HK-2 (cell line): ENCODE measurements around the gene RABGAP1L.

ENCODE experiments used
- DNase-seq: peaks from one replicate; pipeline ENCODE4 v3.0.0-alpha.2; 2018; ENCODE audit not compliant: unreplicated experiment

RABGAP1L gene

DNA sequence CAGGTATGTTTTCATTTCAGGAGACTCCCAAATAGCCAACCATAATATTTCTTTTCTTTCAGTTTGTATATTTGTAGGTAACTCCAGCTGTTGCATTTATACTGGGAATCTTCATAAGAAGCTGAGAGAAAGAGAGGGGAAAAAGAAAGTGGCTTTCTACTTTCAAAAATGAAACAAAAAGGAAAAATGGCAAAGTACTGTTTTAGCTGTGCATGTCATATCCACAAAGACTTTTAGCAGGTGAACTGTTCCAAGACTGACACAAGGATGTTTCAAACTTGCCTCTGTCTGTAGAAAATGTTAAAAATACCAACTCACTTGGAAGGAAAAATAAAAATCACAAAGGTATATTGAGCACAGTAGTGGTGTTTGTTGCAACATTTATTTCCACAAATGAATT is 798.5 kb downstream of the RABGAP1L start:
- DNase-seq = no peak

DNA sequence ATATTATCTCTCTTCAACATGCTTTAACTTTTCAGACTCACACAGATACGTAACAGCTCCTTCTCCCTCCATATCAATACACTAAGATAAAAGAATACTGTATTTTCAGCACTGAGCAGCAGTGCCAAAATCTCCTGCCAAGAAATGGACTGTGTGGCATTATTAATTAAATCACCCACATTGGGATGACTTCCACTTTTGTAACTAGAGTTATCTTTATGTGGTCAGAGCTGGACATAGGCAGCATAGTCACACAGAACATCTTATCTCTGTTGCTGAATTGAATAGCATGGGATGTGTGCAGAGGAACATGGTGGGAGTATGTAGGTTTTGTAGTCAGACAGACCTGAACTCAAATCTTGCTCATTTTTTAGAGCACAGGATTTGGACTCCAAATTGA is 799.1 kb downstream of the RABGAP1L start:
- DNase-seq = no peak

GRCh38 chr1:174960362-174960761 is 801.0 kb downstream of the RABGAP1L start:
- no peak for DNase-seq

DNA sequence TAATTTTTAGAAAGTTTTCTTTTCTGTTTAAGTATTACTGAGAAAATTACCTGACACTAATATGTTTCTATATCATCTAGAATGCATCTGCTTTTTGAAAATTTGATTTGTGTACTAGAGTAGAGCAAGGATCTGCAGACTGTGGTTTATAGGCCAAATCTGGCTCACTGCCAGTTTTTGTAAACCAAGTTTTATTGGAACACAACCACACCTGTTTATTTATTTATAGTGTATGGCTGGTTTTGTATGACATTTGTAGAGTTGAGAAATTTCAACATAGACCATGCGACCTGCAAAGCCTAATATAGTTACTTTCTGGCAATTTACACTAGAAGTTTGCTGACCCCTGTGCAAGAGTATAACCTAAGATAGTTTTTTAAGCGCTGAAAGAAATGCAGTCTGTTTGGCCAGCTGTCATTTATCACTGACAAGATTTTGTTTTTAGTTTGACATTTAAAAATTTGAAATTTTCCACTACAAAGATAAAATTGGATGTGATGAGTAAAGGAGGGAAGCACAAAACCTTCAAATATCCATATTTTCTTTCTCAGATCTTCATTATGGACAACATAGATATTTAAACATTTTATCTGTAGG is 804.3 kb downstream of the RABGAP1L start:
- no peak for DNase-seq

- DNase-seq = no peak
These were observed 805.1 kb downstream of the RABGAP1L start for GRCh38 chr1:174964261-174964971.

DNA sequence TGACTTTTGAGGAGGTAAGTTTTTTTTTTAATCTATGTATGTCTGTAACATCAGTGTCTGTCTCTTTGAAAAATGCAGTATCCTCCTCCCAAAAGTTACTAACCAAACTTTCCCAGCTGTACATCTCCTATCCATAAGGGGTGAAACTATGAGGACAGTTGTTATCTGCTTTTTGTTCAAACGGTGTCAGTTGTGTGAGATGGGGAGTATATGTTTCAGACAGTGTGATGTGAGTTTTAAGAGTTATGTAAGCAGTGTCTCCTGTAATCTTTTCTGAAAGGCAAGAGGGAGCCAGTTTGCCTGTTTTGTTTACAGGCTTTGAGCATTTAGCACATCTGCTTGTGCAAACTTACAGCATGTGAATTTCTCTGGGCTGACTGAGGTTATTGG is 805.6 kb downstream of the RABGAP1L start:
- DNase-seq = no peak

DNA sequence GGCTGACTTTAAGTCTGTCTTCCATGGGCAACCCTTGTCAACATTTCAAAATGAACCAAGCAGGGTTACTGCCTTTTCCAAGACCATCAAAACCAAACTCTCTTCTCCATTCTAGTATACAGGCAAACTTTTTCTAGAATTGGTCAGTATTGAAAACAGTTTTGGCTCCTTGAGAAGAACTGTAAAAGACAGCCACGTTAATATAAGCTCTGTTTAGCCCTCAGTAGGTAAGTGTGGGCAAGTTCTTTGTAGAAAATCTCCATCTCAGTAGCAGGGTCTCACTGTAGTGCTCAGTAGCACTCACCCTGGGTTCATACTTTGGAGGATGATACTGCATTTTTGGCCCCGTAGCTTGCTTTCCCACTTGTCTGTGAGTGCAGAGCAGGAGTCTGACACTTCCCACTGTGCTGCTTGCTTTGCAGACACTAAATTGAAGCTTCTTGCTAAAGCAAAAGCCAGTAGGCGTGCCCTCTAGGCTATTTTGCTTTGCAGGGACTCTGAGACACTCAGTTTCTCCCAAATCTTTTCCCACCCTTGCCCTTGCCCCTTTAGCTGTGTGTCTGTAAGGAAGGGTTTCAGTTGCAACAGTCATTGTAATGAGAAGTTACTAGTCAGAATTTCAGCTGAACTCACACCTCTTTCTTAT is 806.2 kb downstream of the RABGAP1L start:
- no peak for DNase-seq

GRCh38 chr1:174966008-174966572 is 806.8 kb downstream of the RABGAP1L start:
- no peak for DNase-seq

DNA sequence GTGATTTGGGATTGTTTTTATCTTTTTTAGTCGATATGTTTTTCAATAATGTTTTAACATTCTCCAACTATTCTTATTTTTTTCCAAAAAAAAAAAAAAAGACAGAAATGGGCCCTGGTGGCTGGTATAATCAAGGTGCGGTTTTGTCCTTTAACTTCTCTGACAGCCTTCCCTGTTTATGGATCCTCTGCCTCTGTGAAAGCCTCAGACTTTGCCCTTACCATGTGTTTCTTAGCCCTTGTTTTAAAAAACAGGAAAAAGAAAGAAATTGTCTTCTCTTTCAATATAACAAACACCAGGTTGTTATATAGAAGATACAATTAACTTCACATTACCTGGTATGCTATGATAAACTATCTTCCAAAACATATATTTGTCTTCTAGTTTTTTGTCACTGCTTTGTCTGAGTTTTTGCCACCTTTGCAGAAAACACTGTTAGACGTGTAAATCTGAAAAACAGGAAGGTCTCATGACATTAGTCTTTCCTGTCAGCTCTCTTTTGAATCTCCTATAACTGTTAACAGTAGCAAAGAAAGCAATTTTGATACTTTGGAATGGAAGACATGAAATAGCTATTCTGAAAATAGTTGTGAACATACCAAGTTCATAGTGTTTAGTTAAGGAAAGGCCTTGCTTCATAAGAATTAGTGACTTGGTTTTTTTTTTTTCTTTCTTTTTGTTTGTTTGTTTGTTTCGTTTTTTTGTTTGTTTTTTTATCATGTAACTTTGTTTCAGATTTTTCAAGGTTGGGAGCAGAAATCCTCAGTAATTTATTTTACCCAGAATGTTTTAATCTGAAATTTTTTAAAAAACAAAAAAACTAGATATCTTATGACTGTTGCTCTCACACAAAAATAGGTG is 808.8 kb downstream of the RABGAP1L start:
- no peak for DNase-seq

- no peak for DNase-seq
These were observed 809.5 kb downstream of the RABGAP1L start for GRCh38 chr1:174968750-174969244.

DNA sequence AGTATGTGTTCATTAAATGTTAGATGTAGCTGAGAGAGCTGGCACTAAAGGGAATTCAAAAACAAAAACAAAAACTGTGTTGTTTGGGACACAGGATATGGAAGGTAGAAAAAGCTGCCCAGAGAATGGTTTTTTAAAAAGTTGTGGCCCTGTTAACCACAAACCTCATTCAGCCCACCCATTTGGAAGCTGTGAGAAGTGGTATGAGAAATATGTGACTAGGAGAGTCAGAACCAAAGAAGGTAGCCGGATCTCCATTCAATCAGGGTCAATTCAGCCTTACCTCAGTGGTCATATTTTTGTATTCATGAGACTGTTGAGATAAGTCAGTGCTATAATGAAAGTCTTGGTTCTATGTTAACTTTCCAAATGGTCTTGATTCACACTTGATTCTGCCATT is 810.7 kb downstream of the RABGAP1L start:
- DNase-seq = no peak

DNA sequence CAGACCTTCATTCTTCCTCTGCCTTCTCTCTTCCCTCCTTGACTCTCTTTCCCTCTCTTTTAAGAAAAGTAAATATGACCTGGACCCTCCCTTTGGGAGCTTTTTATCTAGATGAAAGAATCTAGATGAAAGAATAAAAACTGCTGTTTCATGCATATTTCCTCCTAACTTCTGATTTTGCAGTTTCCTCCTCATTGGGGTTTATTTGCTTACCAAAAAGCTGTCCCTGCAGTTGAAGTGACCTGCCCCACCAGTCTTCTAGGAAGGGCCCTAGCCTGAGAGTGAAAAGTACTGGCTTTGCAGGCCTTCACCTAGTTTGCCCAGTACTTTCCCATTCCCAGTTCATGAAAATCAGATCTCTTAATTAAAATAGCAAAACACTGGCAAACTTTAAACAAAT is 812.1 kb downstream of the RABGAP1L start:
- no peak for DNase-seq

DNA sequence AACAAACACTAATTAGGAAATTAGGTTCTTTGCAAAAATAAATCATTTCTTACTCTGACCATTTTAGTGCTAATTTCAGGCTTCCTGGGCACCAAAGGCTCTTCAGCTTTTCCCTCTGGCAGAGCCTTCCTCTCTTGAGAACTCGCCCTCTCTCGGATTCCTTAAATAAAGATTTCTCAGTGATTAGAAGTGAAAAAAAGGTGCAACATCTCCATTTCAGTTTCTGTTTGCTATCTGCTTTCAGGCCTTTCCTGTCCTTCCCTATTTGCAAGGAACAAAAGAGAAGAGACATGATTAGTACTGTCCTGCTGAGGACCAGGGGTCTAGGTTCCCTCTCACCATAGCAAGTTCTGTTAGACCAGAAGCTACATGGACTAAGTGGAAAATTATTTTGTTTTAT is 812.6 kb downstream of the RABGAP1L start:
- no peak for DNase-seq

- DNase-seq = no peak
These were observed 815.4 kb downstream of the RABGAP1L start for GRCh38 chr1:174974711-174975119.

GRCh38 chr1:174975764-174976163 is 816.4 kb downstream of the RABGAP1L start:
- DNase-seq = no peak

- no peak for DNase-seq
These were observed 817.3 kb downstream of the RABGAP1L start for GRCh38 chr1:174976436-174977108.

- no peak for DNase-seq
These were observed 823.8 kb downstream of the RABGAP1L start for GRCh38 chr1:174982971-174983689.

- DNase-seq = no peak
These were observed 825.6 kb downstream of the RABGAP1L start for GRCh38 chr1:174984952-174985351.

DNA sequence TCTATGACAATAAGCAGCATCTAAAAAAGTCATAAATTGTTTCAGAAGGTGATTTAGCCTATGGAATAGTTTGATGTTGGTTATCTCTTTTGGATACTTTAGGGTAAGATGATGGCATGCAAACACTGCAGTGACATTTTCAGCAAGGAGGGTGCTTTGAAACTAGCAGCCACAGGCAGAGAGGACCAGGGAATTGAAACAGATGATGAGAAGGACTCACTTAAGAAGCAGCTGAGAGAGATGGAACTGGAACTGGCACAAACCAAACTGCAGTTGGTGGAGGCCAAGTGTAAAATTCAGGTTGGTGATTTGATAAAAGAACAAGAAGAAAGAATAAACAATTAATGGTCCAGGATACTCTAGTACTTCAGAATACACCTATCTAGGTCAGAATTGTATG is 829.2 kb downstream of the RABGAP1L start:
- no peak for DNase-seq

DNA sequence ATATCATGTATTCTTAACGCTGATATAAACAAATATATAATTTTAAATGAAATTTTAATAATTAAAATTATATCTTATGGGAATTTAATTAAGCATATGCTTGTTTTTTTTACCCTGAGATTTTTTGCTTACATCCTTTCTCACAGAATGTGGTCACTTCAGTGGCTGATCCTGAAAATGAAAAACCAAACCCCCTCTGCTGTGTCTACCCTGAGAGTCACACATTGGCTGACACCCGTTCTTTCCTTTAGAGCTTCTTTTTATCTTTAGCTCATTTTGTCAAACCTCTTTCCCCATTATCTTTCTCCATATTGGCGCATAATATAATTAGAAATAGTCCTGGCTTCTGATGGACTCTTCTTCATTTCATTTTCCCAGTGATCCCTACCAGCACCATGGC is 829.7 kb downstream of the RABGAP1L start:
- no peak for DNase-seq
